DMS53 treated with DMSO at 0.1 percent for 48 hours (cell line): ENCODE measurements around the gene GNLY.

ENCODE experiments used
- DNase-seq: peaks from one replicate; lab custom pipeline; 2025; ENCODE audit not compliant: unreplicated experiment; lab: John Stamatoyannopoulos, UW

Gene GNLY

GRCh38 chr2:85741211-85741832, 47.2 kb downstream of the GNLY start:
- no peak for DNase-seq

DNA sequence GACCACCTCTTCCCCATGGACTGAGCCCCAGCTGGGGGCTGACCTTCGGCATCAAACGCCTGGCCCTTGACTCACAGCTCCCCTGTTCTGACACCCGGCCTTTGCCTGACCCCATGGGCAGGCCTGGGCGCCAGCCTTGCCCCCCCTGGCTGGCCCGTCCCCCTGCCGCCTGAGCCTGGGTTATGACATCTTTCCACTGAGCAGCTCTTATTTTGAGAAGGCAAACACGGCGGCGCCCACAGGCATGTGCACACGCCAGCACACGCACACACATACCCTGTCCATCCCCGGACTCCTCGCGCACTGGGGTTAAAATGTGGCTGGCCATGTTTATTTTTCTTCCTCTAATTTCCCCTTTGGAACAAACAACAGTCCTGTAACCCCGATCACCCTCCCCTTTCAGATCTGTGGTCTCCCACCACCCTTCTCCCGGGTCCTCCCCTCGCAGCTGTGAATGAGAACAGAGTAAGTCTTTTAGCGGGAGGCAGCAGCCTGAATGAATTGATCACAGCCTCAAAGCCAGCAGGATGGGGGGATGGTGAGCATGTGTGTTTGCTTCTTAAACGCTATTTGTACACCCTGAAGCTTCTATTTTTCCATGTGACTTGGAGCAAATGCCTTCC, 47.8 kb downstream of the GNLY start:
- DNase-seq: peak; percentile 33

DNA sequence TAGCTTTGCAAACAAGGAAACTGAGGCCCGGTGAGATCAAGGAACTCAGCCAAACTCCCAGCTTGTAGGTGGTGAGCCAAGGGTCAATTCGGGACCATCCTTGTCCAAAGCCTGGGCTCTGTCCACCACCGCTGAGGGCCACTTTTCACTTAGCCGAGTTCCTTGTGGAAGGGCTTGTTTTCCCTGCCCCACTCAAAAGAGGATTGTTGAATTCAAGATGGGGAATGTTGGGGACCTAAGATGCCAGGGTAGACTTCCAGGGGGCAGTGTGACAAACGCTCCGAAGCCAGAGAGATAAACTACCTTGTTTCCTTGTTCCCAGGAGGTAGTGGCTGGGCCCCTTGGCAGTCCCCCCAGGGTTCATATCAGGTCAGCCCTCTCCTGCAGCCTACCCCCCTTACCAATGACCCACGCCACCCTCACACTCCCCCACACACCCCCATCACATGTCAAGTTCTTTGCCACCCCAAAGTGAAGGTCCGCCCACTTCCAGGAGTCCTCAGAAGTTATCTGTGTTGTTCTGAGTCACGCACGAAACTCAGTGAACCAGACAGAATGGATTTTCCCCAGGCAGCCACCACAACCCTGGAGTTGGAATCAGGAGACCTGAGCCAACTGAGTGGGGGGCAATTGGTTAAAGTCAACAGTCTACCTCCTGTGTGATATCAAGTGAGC, 49.3 kb downstream of the GNLY start:
- DNase-seq: no peak

- no peak for DNase-seq
These were observed 49.9 kb downstream of the GNLY start for GRCh38 chr2:85744055-85744454.

DNA sequence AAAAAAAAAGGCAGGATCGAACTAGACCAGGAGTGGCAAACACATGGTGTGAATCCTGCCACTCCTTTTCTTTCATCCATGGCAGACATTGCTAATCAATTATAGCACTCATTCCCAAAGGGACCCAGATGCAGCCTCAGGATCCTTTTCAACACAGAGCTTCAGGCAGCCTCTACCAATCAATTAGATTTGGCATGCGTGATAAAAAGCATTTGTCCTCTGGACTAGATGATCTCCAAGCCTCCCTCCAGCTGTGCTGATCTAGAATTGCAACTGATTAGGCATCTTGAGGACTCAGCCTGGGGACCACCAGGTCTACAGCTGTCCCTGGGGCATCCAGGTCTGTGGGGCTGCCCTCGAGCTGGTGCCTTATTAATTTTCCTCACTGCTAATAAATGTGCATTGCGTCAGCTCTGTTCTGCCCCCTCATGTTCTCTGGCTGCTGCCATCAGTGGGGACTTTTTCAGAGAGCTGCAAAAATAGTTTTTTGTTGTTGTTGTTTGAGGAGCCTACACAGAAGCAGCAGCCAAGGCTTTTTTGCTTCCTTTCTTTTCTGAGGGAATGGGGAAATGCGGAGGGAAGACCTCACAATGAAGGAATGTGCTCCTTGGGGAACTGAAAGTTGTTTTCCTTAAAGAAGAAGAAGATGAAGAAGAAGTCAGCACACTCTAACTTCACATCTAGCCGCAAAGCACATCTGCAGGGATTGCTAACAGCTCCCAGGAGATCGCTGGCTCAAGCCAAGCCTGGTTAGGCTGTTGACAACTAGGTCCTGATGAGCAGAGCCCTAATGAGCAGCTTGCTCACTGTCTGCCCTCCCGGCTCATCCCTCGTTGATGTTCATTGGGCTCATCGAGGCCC, 50.8 kb downstream of the GNLY start:
- DNase-seq: no peak

- DNase-seq: no peak
These were observed 51.5 kb downstream of the GNLY start for GRCh38 chr2:85745619-85746018.

DNA sequence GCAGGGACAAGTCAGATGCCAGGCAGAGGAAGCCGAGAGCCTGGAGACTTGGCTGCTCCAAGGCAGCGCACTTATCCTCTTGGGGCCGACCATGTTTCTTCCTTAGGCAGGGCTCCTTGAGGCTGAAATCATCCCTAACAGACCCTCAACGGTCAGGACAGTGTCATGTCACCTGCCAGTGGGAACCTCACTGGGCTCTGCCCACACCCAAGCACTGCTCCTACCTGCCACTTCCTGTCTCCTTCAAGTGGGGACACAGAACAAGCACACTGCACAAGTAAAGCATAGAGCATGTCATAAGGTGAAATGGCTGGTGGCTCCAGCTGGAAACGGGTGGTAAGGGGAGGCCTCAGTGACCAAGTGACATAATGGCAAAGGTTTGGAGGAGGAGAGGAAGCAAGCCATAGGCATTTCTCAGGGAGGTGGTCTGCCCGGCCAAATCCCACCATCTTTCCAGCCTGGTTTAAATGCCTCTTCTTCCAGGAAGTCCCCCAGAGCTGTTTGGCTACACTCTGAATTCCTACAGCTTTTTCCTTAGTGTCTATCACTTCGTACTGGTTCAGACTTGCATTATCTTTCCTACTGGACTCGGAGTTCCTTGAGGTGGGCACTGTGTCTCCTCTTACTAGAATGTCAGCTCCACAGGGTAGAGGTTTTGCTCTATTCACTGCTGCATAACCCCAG, 52.3 kb downstream of the GNLY start:
- peak; percentile 54 for DNase-seq

DNA sequence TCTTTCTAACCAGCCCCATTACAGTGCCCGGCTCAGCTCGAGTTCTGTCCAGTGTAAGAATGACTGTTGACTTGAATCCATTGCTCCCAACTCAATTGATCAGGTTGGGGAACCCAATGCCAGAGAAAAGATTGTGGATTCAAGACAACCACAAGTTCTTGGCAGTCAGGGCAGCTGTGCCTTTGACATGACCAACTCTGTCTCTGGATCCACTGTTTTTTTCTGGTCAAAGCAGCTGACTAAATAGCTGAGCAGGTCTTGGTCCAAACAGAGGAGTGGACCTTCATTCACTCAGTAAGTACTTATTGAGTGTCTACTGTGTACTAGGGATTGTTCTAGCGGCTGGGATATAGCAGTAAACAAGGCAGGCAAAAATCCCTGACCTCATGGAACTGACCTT, 53.3 kb downstream of the GNLY start:
- DNase-seq: no peak

DNA sequence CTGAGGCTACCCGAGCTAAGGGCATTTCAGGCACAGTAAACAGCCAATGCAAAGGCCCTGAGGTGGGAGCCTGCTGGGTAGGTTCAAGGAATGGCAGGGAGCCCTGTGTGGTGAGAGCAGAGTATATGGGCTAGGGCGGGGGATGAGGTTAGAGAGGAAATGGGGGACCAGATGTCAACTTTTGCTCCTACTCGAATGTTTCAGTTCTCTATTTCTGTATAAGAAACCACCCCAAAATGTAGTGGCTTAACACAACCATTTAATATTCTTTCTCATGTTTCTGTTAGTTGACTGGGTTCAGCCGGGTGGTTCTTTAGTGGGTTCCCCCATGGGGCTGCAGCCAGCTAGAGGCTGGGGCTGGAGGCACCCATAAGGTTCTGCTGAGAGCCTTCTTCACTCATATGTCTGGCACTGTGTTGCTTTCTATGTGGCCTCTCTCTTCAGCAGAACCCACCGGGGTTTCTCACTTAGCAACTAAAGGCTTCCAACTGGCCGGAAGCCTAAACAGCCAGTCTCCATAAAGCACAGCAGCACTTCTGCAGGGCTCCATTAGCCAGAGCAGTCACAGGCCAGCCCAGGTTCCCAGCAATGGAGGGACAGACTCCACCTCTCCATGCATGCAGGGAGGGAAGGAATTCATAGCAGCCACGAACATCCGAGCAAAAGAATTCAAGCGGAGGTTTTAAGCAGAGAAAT, 54.0 kb downstream of the GNLY start:
- no peak for DNase-seq
